ENCODE data around the gene HDLBP. TPM values are rescaled to one million over a fixed set of nuclear protein-coding genes. Genes with fewer than 3 reads are reported as not detected.

Gene HDLBP
- total RNA-seq, 6 experiments from 2014 or later, result 991 to 1,153 (median 1,104) TPM

DNA sequence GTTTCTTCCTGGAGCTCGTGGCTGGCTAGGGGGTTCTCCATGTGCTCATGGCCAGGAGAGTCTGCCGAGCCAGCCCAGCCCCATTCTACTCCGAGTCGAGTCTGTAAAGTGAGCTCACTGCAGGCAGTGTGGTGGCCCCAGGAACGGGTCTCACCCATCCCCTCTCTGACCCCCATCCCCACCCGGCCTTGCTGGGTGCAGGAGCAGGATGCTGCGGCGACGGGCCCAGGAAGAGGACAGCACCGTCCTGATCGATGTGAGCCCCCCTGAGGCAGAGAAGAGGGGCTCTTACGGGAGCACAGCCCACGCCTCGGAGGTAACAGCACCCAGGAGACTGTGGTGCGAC, 125.6 kb downstream of the HDLBP start:
- no peak for DNase-seq
- Mint-ChIP-seq H3K4me3 (no peak overlapping the region), H3K36me3 (ENCODE audit: low read depth) (no peaks in the 10 kb centered on the region), H3K4me1 (ENCODE audit: low read depth) (no peaks in the 10 kb centered on the region), H3K9me3 (no peaks in the 10 kb centered on the region), H3K27ac (no peak overlapping the region), H3K27me3 (ENCODE audit: insufficient read depth) (peaks cover 7% of the 10 kb centered on the region)
- no peak for TF ChIP-seq CTCF (IDR thresholded peaks at IDR 0.05)

DNA sequence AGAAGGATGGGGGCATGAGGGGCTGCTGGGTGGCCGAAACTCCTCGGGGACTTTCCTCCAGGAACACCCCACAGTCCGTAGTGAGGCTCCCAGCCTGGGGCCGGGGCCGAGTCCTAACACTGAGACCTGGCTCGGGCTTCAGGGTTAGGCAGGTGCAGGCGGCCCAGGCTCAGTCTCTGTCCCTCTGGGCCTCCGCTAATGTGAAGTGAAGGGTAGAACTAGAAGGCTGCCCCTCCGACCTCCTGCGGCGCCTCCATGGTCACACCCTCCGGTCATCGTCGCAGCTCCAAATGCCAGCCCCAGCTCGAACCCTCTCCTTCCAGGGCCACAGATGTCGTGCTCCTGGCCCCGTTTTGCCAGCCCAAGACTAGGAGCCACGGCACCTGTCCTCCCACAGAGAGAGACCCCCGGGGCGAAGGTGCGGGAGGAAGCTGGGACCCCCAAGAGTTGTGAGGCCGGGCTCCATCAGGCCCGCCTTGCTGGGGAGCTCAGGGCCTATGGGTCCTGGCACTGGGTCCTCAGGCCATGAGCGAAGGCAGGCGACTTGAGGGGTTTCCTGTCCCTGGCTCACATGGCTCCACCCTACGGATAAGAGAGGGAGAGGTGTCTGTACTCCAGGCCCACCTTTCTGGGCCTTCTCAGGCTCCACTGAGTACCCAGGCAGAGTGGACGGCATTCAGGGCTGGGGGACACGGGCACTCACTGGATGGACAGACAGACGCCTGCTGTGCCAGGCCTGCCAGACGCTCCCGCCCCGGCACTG, 126.2 kb downstream of the HDLBP start:
- Mint-ChIP-seq H3K4me1 (ENCODE audit: low read depth) (no peaks in the 10 kb centered on the region), H3K27ac (no peak overlapping the region), H3K4me3 (no peak overlapping the region), H3K27me3 (ENCODE audit: insufficient read depth) (peaks cover 7% of the 10 kb centered on the region), H3K36me3 (ENCODE audit: low read depth) (no peaks in the 10 kb centered on the region), H3K9me3 (no peaks in the 10 kb centered on the region)
- no peak for DNase-seq
- no peak for TF ChIP-seq CTCF (IDR thresholded peaks at IDR 0.05)

- Mint-ChIP-seq H3K36me3 (ENCODE audit: low read depth) (no peaks in the 10 kb centered on the region), H3K4me1 (ENCODE audit: low read depth) (no peaks in the 10 kb centered on the region), H3K27ac (no peak within 1 kb of the TSS), H3K9me3 (no peaks in the 10 kb centered on the region), H3K27me3 (ENCODE audit: insufficient read depth) (peaks cover 7% of the 10 kb centered on the region), H3K4me3 (no peak within 1 kb of the TSS)
- DNase-seq, result no peak
- no peak for TF ChIP-seq CTCF (IDR thresholded peaks at IDR 0.05)
Observed at GRCh38 chr2:241188361-241189092, 126.9 kb downstream of the HDLBP start, which contains the start of gene ANO7. Gene ANO7 (plus strand): TSS chr2:241188677. CDS start chr2:241190064, 1,387 bp downstream.

- Mint-ChIP-seq H3K27me3 (ENCODE audit: insufficient read depth) (peaks cover 7% of the 10 kb centered on the region), H3K36me3 (ENCODE audit: low read depth) (no peaks in the 10 kb centered on the region), H3K4me3 (no peak overlapping the region), H3K4me1 (ENCODE audit: low read depth) (no peaks in the 10 kb centered on the region), H3K9me3 (no peaks in the 10 kb centered on the region), H3K27ac (no peak overlapping the region)
- no peak for TF ChIP-seq CTCF (IDR thresholded peaks at IDR 0.05)
- DNase-seq, result no peak
Observed at GRCh38 chr2:241187918-241188234, 127.6 kb downstream of the HDLBP start.

- Mint-ChIP-seq H3K4me1 (ENCODE audit: low read depth) (no peaks in the 10 kb centered on the region), H3K4me3 (no peak overlapping the region), H3K27ac (no peak overlapping the region), H3K9me3 (no peaks in the 10 kb centered on the region), H3K36me3 (ENCODE audit: low read depth) (no peaks in the 10 kb centered on the region), H3K27me3 (ENCODE audit: insufficient read depth) (peaks cover 7% of the 10 kb centered on the region)
- no peak for DNase-seq
- no peak for TF ChIP-seq CTCF (IDR thresholded peaks at IDR 0.05)
Observed at GRCh38 chr2:241187101-241187917, 128.2 kb downstream of the HDLBP start.

All from HFFc6 (cell line).